T-helper 1 cell treated with Interleukin-12 subunit alpha and Interleukin-12 subunit beta and Interleukin-4 antibody, amounts not matched to agents 30 ng/mL and 1 ng/mL, for 36 hours (primary cell): ENCODE measurements around the gene SEC24C. TPM values are rescaled to one million over a fixed set of nuclear protein-coding genes. Genes with fewer than 3 reads are reported as not detected.
"Not testable (repeated sequence)": the region's sequence is repeated elsewhere in the genome, so short reads cannot be mapped to it uniquely, and the experiment has no call there.

Source experiments
- intact Hi-C: fragments of 100-400 bp; cut with micrococcal nuclease; formaldehyde crosslinking; loops from one replicate; pipeline ENCODE4 v1.15.1; 2024
- total RNA-seq: library from RNA; stranded (reverse); gene quantifications from 2 replicates; pipeline ENCODE4 v1.2.3, GENCODE V29; 2022

Gene SEC24C
- 129 and 135 TPM in 2 replicates for total RNA-seq

DNA sequence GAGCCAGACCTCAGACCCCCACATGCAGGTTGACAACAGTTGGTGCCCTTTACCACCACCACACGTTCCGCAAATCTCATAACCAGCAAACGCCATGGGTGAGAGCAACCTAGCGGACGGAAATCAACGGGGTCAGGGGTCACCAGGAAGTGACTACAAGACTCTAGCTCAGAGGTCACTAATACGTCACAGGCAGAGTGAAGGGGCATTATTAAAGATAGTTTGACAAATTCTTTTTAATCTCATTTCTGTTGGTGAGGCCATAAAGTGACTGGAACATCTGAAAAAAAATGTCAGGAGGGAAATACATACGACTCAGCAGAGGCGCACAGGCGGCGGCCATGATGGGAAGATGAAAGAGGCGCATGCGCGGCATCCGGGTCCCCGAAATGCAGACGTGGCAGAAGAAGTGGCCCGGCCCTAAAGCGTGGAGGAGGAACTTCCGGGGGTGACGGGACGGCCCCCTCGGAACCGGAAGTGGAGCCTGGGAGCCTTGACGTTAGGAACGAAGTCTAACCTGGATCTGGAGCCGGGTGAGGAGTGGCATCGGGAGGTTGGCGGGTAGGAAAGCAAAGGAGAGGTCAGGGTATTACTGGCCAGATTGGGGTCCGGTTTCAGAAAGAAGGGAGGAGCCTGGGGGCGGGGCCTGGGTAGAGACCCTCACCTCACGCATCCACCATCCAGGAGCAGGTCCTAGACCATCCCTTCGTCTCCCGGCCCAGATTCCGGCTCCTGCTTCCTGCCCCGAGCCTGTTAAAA lies at the start of gene SEC24C:
TSS of gene SEC24C (plus strand) at position 468 of the 759 bp plus-strand sequence. CDS start 2,461 bp downstream, outside the sequence.
- intact Hi-C loops = loop anchor here (1.0 to 10.0 kb wide), 15 partner anchors 14 to 1368 kb away; partner anchors contain the start of genes ADK, AP3M1, CFAP70 and DNAJC9

GRCh38 chr10:73695302-73695701 lies 48.9 kb upstream of the SEC24C start:
- intact Hi-C loops = not testable (repeated sequence)

- intact Hi-C loops = not testable (repeated sequence)
Observed at GRCh38 chr10:73697675-73698159, 46.5 kb upstream of the SEC24C start, which contains the start of gene AGAP5. AGAP5 (minus strand) TSS chr10:73698109; CDS start chr10:73697755, 354 bp downstream.

GRCh38 chr10:73698819-73699218 lies 45.4 kb upstream of the SEC24C start:
- intact Hi-C loops = not testable (repeated sequence)

- intact Hi-C loops = not testable (repeated sequence)
Observed at GRCh38 chr10:73703924-73704323, 40.2 kb upstream of the SEC24C start.

DNA sequence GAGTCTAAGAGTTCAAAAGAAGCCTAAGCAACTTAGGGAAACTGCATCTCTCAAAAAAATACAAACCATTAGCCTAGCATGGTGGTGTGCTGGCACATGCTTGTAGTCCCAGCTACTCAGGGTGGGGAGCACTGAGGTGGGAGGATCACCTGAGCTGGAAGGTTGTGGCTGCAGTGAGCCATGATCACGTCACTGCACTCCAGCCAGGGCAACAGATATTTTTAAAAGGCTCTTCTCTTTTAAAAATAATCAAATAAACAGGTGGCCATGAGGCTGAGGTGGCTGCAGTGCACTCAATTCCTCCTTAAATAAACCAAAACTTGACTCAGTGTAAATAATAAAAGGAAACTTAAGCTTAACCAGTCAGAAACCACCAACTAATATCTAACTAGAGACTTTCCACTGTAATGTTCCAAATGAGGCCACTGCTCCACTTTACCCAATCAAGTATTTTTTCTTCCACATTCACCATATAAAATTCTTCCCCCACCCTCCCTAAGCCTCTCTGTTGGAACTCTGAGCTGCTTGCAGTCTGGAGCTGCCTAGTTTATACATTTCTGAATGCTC lies 38.6 kb upstream of the SEC24C start:
- intact Hi-C loops = not testable (repeated sequence)

DNA sequence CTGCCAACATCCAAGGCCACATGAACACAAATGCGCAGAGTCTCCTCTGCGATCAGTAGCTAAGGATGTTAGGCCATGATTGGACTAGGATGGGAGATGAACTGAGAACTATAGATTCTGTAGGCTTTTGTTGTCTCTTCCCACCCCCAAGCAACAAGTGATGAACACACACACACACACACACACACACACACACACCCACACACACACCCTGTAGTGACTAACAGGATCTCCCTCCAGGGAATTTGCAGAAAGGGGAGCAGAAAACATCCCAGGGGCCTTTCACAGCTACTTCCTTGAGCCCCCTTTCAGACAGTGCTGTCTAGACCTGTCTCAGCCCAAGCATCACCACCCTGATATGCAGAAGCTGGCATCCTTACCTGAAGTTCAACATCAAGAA lies 37.7 kb upstream of the SEC24C start:
- intact Hi-C loops = not testable (repeated sequence)

GRCh38 chr10:73707628-73708027 lies 36.5 kb upstream of the SEC24C start:
- intact Hi-C loops = not testable (repeated sequence)

- intact Hi-C loops = not testable (repeated sequence)
Observed at GRCh38 chr10:73708122-73708521, 36.0 kb upstream of the SEC24C start.

- intact Hi-C loops = not testable (repeated sequence)
Observed at GRCh38 chr10:73711683-73712082, 32.5 kb upstream of the SEC24C start.

DNA sequence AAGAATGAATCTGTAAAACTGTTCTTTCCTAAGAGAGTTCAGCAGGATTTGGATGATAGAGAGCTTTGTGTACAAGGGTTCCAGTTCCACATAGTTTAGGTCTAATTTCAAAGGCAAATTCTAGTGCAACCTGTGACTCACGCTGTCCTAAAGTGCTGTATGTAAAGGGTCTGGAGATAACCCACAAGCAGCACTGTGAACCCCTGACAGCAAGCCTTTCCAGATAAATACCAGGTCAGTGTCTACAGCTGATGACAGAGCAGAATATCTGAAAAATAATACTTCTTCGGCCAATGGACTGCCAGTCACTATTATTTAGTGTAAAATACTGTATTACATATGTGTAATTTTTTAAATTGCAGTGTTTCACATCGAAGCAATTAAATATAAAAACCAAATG lies 30.3 kb upstream of the SEC24C start:
- intact Hi-C loops = not testable (repeated sequence)

DNA sequence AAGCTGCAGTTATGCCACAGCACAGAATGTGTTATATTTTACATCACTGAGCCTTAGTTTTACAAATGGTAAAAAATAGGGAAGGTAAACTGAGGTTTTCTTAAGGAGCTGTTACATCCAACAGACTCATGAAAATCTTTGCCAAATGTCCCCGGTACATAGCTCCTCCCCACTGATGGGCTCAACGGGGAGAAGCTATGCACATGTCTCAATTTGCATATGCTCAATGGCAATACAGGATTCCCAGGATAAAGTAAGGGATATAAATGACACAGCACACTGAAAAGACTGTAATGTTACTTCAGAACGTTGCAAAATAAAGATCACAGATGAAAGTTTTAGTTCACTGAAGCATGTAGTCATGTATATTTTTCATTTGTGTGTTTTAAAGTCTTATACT lies 29.7 kb upstream of the SEC24C start:
- intact Hi-C loops = not testable (repeated sequence)

DNA sequence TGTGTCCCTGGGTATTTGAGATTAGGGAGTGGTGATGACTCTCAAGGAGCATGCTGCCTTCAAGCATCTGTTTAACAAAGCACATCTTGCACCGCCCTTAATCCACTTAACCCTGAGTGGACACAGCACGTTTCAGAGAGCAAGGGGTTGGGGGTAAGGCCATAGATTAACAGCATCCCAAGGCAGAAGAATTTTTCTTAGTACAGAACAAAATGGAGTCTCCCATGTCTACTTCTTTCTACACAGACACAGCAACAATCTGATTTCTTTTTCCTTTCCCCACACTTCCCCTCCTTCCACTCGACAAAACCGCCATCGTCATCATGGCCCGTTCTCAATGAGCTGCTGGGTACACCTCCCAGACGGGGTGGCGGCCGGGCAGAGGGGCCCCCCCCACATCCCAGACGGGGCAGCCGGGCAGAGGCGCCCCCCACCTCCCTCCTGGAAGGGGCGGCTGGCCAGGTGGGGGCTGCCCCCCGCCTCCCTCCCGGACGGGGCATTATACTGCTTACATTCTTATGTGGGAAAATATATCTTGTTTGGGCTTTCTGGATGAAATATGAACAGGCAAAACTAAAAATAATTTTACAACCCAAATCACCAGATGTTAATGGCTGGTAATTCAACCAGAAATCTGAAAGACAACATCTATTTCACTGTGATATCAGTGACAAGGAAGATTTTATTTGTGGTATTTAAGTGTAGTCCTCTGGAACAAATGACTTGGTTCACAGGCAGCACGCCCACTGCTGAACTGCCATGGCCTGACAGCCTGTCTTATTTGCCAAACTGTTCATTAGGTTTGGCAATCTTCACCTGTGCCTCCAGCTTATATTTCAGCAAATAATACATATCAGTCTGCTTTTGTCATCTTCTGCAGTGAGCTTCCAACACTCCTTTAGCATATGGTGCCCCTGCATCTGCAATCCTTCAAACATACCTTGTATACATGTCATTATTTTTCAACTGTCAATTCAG lies 28.7 kb upstream of the SEC24C start:
- intact Hi-C loops = not testable (repeated sequence)

DNA sequence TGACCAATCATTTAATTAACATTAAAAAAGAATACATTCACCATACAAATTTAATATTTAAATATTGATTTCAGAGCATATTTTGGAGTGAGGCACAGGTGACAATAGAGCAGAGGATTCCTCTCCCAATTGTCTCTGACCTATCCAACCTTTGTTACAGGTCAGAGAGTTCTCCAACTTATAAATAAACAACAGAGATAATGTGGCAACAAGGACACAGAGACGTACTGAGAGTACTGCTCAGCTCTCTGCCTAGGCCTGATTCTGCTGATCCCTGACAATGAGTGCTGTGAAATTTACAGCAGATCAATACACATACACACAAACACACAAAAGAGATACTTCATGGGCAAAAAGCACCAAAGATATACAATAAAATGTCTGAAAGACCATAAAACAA lies 27.9 kb upstream of the SEC24C start:
- intact Hi-C loops = no loop called here

DNA sequence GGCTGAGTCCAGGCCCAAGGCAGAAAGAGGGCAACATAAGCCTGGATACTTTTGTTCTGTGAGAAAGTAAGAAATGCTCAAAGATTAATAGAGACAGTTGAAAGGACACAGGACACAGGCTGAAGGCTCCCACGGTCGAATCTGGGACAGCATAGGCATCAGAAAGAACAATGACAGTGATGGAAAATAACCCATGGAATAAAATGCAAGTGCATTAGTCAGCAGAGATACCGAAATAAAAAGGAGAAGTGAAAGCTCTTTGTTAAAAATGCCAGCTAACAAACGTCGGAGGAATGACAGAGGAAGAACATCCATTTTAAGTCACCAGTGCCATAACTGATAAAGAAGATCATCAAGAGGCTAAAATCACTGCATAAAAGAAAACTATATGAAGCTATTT lies 26.6 kb upstream of the SEC24C start:
- intact Hi-C loops = no loop called here

DNA sequence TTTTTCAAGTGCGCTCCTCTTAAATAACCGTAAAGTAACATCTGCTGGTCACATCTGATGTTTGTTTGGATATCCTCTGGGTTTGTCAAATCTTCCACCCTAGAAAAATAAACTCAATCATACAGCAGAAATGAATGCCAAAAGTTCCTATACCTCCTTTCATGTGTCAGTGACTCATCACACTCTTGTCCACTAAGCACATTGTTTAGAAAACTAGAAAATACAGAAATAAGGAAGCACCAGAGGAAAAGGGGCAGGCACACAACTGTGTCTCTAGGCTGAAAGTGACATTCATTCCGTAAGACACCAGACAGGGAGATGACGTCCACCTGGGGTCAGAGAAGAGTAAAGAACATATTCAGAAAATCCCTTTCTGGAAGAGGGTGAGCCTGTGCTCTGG lies 23.6 kb upstream of the SEC24C start:
- intact Hi-C loops = not testable (repeated sequence)

DNA sequence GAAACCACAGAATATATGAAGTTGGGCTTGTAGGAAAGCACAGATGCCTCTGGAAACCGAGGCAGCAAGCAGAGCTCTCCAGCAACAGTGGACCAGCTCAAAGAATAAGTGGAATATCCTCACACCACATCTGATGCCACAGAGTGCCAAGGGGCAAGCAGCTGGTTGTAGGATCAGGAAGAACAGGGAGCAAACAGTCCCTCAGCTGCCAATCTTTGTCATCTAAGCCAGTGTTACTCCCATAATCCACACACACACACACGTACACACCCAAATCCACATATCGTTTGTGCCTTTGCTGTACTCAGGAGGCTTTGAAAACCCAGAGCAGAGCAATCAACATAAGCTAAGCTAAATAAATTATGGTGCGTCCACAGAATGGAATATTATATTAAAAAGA lies 20.7 kb upstream of the SEC24C start:
- intact Hi-C loops = no loop called here

DNA sequence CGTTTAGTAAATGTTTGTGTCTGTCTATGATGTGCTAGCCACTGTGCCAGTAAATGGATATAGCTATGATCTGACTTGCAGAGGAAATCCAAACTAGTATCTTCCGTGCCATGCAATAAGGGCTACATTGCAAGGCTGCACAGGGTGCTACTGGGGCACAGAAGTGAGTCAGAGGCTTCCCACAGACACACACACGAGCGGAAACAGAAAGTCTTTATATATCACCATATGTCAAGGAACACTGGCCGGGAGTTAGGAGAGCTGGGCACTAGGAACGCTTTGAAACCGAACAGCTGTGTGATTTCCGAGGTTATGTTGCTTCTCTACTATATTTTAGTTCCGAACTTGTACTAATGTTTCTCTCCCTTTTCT lies 14.4 kb upstream of the SEC24C start:
- intact Hi-C loops = loop anchor here (1.0 to 2.0 kb wide), 7 partner anchors 15 to 315 kb away; partner anchors contain the start of genes ANXA7, NDST2, SEC24C and ZSWIM8

- intact Hi-C loops = loop anchor here (1.0 to 2.0 kb wide), 7 partner anchors 14 to 316 kb away; partner anchors contain the start of genes ANXA7, NDST2, SEC24C and ZSWIM8
Observed at GRCh38 chr10:73730153-73730906, 13.8 kb upstream of the SEC24C start.
